Measurements from ENCODE around the gene ADRA2A. TPM values are rescaled to one million over a fixed set of nuclear protein-coding genes. Genes with fewer than 3 reads are reported as not detected.

The ADRA2A gene
- total and polyA plus RNA-seq, 11 donors = 0.19 to 3.9 (median 0.44) TPM

GRCh38 chr10:111122127-111122526 is 45.3 kb downstream of the ADRA2A start:
- H3K4me1 ChIP-seq = no peaks in the 10 kb centered on the region
- ATAC-seq (no peak), DNase-seq (no peak)
- H3K27me3 ChIP-seq = peaks cover 0 to 20% (median 0%) of the 10 kb centered on the region in 9 donors
- intact Hi-C loops (cut with DNase I) = no loop called here
- H3K9me3 ChIP-seq = no peaks in the 10 kb centered on the region
- H3K36me3 ChIP-seq = no peaks in the 10 kb centered on the region
- H3K4me3 ChIP-seq = no peak overlapping the region
- TF ChIP-seq CTCF (IDR thresholded peaks at IDR 0.05) (no peak), POLR2A (IDR thresholded peaks at IDR 0.05) (no peak)
- H3K27ac ChIP-seq = no peak overlapping the region

GRCh38 chr10:111123883-111124282 is 47.1 kb downstream of the ADRA2A start:
- Histone ChIP-seq H3K36me3 (no peaks in the 10 kb centered on the region), H3K4me3 (no peak overlapping the region), H3K9me3 (no peaks in the 10 kb centered on the region), H3K4me1 (no peaks in the 10 kb centered on the region), H3K27ac (no peak overlapping the region), H3K27me3 (peaks cover 0 to 20% (median 0%) of the 10 kb centered on the region in 9 donors)
- 81 to 89% (median 86%) methylated on average over 6 of the region's 6 CpGs for WGBS, 4 donors
- no peak for DNase-seq
- ATAC-seq = no peak
- intact Hi-C loops (cut with DNase I) = no loop called here
- TF ChIP-seq POLR2A (IDR thresholded peaks at IDR 0.05) (no peak), CTCF (IDR thresholded peaks at IDR 0.05) (no peak)

GRCh38 chr10:111125102-111125501 is 48.3 kb downstream of the ADRA2A start:
- Histone ChIP-seq H3K27ac (no peak overlapping the region), H3K4me3 (no peak overlapping the region), H3K4me1 (no peaks in the 10 kb centered on the region), H3K27me3 (peaks cover 0 to 20% (median 0%) of the 10 kb centered on the region in 9 donors), H3K9me3 (no peaks in the 10 kb centered on the region), H3K36me3 (no peaks in the 10 kb centered on the region)
- TF ChIP-seq CTCF (IDR thresholded peaks at IDR 0.05) (no peak), POLR2A (IDR thresholded peaks at IDR 0.05) (no peak)
- no peak for ATAC-seq
- intact Hi-C loops (cut with DNase I) = no loop called here
- WGBS, 4 donors = 70 to 88% (median 79%) methylated on average over 2 of the region's 2 CpGs
- no peak for DNase-seq

GRCh38 chr10:111126077-111126476 is 49.2 kb downstream of the ADRA2A start:
- H3K4me3 ChIP-seq = no peak overlapping the region
- H3K4me1 ChIP-seq = no peaks in the 10 kb centered on the region
- TF ChIP-seq POLR2A (IDR thresholded peaks at IDR 0.05) (no peak), CTCF (IDR thresholded peaks at IDR 0.05) (no peak)
- H3K36me3 ChIP-seq = no peaks in the 10 kb centered on the region
- no peak for DNase-seq
- intact Hi-C loops (cut with DNase I) = no loop called here
- peaks cover 0 to 20% (median 0%) of the 10 kb centered on the region in 9 donors for H3K27me3 ChIP-seq
- 38 to 58% (median 50%) methylated on average over 2 of the region's 2 CpGs for WGBS, 4 donors
- H3K27ac ChIP-seq = no peak overlapping the region
- ATAC-seq = no peak
- no peaks in the 10 kb centered on the region for H3K9me3 ChIP-seq

All from heart left ventricle (tissue), 16 donors.